Mesodermal cell (in vitro differentiated cells): ENCODE results near the gene HIPK4.
A peak's percentile ranks its signal among the peaks of the same experiment; 100 is the strongest.
"Not testable (repeated sequence)": the region's sequence is repeated elsewhere in the genome, so short reads cannot be mapped to it uniquely, and the experiment has no call there.

ENCODE experiments used
- H3K27ac ChIP-seq: 2 replicates; pipeline ENCODE4 v1.7.0; 2013; ENCODE audit warnings: mild to moderate bottlenecking, low read depth, low read length, moderate library complexity; ENCODE audit not compliant: severe bottlenecking
- H3K36me3 ChIP-seq: 2 replicates; pipeline ENCODE4 v1.7.1; 2013; ENCODE audit warnings: mild to moderate bottlenecking, low read length, moderate library complexity; ENCODE audit not compliant: control insufficient read depth, insufficient read depth
- H3K4me1 ChIP-seq: one replicate; pipeline ENCODE4 v1.7.1; 2013; ENCODE audit warnings: mild to moderate bottlenecking, low read length; ENCODE audit not compliant: insufficient read depth, control insufficient read depth, poor library complexity, severe bottlenecking
- H3K4me3 ChIP-seq: 2 replicates; pipeline ENCODE4 v1.7.0; 2013; ENCODE audit warnings: low read length, control low read depth, mild to moderate bottlenecking; ENCODE audit not compliant: insufficient read depth, poor library complexity, severe bottlenecking; ENCODE audit errors: extremely low read depth
- H3K9me3 ChIP-seq: 2 replicates; pipeline ENCODE4 v1.7.1; 2013; ENCODE audit warnings: mild to moderate bottlenecking, low read length, moderate library complexity; ENCODE audit not compliant: control insufficient read depth
- WGBS, 2 experiments: methylation state at CpG; one replicate each; pipeline ENCODE4 v1.1.5; 2013; ENCODE audit warnings: missing lambda C conversion rate in 2 of 2; ENCODE audit not compliant: insufficient coverage in 2 of 2; 5-methylcytosine and 5-hydroxymethylcytosine counted together

Gene HIPK4

GRCh38 chr19:40371802-40372122, 18.2 kb downstream of the HIPK4 start:
- Histone ChIP-seq H3K27ac (no peak overlapping the region), H3K4me1 (peaks cover 7% of the 10 kb centered on the region), H3K9me3 (no peaks in the 10 kb centered on the region), H3K36me3 (peaks cover 85% of the 10 kb centered on the region), H3K4me3 (no peak overlapping the region)
- 100% methylated on average over 2 to 3 of the region's 5 CpGs for WGBS, 2 experiments

GRCh38 chr19:40370997-40371801, 18.8 kb downstream of the HIPK4 start:
- H3K27ac ChIP-seq: no peak overlapping the region
- peaks cover 79% of the 10 kb centered on the region for H3K36me3 ChIP-seq
- WGBS, 2 experiments: 86 to 93% methylated on average over 5 of the region's 7 CpGs
- H3K4me3 ChIP-seq: no peak overlapping the region
- peaks cover 12% of the 10 kb centered on the region for H3K4me1 ChIP-seq
- no peaks in the 10 kb centered on the region for H3K9me3 ChIP-seq

GRCh38 chr19:40370253-40370652, 19.7 kb downstream of the HIPK4 start:
- not testable (repeated sequence) for H3K4me3 ChIP-seq, H3K9me3 ChIP-seq, H3K27ac ChIP-seq
- WGBS, 2 experiments: 83 to 100% methylated on average over 1 to 2 of the region's 3 CpGs
- Histone ChIP-seq H3K4me1 (peaks cover 16% of the 10 kb centered on the region), H3K36me3 (peaks cover 78% of the 10 kb centered on the region)

- H3K4me3 ChIP-seq: no peak overlapping the region
- 98 to 100% methylated on average over 5 to 12 of the region's 12 CpGs for WGBS, 2 experiments
- H3K36me3 ChIP-seq: peaks cover 76% of the 10 kb centered on the region
- no peaks in the 10 kb centered on the region for H3K9me3 ChIP-seq
- no peak overlapping the region for H3K27ac ChIP-seq
- peaks cover 16% of the 10 kb centered on the region for H3K4me1 ChIP-seq
Measured at GRCh38 chr19:40369797-40370196, 20.2 kb downstream of the HIPK4 start.

- Histone ChIP-seq H3K4me1 (peaks cover 22% of the 10 kb centered on the region), H3K9me3 (no peaks in the 10 kb centered on the region), H3K4me3 (no peak overlapping the region), H3K36me3 (peaks cover 58% of the 10 kb centered on the region), H3K27ac (no peak overlapping the region)
- 82 to 92% methylated on average over 4 to 10 of the region's 16 CpGs for WGBS, 2 experiments
Measured at GRCh38 chr19:40367577-40368434, 22.2 kb downstream of the HIPK4 start.

GRCh38 chr19:40366697-40367561, 23.1 kb downstream of the HIPK4 start:
- peaks cover 23% of the 10 kb centered on the region for H3K4me1 ChIP-seq
- 43 to 56% methylated on average over 19 to 23 of the region's 27 CpGs for WGBS, 2 experiments
- peak overlapping the region; percentile 87 for H3K27ac ChIP-seq
- H3K4me3 ChIP-seq: peak overlapping the region; percentile 58
- H3K9me3 ChIP-seq: no peaks in the 10 kb centered on the region
- peaks cover 49% of the 10 kb centered on the region for H3K36me3 ChIP-seq

GRCh38 chr19:40365613-40366401, 24.2 kb downstream of the HIPK4 start:
- H3K9me3 ChIP-seq: no peaks in the 10 kb centered on the region
- H3K27ac ChIP-seq: peak overlapping the region; percentile 87
- 1 to 3% methylated on average over 5 to 14 of the region's 28 CpGs for WGBS, 2 experiments
- peak overlapping the region; percentile 58 for H3K4me3 ChIP-seq
- H3K4me1 ChIP-seq: peaks cover 23% of the 10 kb centered on the region
- peaks cover 38% of the 10 kb centered on the region for H3K36me3 ChIP-seq

- peaks cover 26% of the 10 kb centered on the region for H3K4me1 ChIP-seq
- peaks cover 34% of the 10 kb centered on the region for H3K36me3 ChIP-seq
- H3K4me3 ChIP-seq: no peak overlapping the region
- H3K27ac ChIP-seq: no peak overlapping the region
- 71% methylated on average over 1 of the region's 3 CpGs; no CpG with 5 or more reads in 1 of the 2 experiments for WGBS, 2 experiments
- H3K9me3 ChIP-seq: no peaks in the 10 kb centered on the region
Measured at GRCh38 chr19:40365010-40365409, 25.0 kb downstream of the HIPK4 start.

- 87 to 90% methylated on average over 3 to 4 of the region's 5 CpGs for WGBS, 2 experiments
- no peak overlapping the region for H3K27ac ChIP-seq
- H3K4me3 ChIP-seq: no peak overlapping the region
- H3K9me3 ChIP-seq: no peaks in the 10 kb centered on the region
- peaks cover 26% of the 10 kb centered on the region for H3K4me1 ChIP-seq
- peaks cover 20% of the 10 kb centered on the region for H3K36me3 ChIP-seq
Measured at GRCh38 chr19:40363069-40363468, 26.9 kb downstream of the HIPK4 start.

GRCh38 chr19:40362160-40362559, 27.8 kb downstream of the HIPK4 start:
- Histone ChIP-seq H3K27ac (no peak overlapping the region), H3K9me3 (no peaks in the 10 kb centered on the region), H3K36me3 (peaks cover 17% of the 10 kb centered on the region), H3K4me3 (no peak overlapping the region), H3K4me1 (peaks cover 24% of the 10 kb centered on the region)
- WGBS, 2 experiments: 100% methylated on average over 1 to 3 of the region's 3 CpGs
